ENCODE results near the gene ABCC4.

DNA sequence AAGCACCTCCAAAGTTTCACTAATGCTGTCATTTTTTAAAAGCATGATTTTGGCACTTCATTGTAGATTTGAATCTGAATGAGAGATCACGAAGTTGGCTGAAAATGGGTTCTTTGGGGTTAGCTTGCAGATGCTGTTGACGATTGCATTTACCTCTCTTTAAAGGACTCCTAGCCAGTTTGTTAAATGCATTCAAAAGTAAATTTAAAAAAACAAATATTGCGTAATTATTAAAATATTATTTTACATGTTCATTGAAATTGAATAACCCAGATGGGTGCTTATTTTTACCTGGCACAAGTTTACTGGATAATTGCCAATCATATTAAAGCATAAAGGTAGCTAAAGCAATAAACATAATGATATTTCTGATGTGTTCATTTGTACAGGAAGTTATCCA is 172.2 kb downstream of the ABCC4 start:
- TF ChIP-seq, protein P1, sequence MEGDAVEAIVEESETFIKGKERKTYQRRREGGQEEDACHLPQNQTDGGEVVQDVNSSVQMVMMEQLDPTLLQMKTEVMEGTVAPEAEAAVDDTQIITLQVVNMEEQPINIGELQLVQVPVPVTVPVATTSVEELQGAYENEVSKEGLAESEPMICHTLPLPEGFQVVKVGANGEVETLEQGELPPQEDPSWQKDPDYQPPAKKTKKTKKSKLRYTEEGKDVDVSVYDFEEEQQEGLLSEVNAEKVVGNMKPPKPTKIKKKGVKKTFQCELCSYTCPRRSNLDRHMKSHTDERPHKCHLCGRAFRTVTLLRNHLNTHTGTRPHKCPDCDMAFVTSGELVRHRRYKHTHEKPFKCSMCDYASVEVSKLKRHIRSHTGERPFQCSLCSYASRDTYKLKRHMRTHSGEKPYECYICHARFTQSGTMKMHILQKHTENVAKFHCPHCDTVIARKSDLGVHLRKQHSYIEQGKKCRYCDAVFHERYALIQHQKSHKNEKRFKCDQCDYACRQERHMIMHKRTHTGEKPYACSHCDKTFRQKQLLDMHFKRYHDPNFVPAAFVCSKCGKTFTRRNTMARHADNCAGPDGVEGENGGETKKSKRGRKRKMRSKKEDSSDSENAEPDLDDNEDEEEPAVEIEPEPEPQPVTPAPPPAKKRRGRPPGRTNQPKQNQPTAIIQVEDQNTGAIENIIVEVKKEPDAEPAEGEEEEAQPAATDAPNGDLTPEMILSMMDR (conservative IDR thresholded peaks at IDR 0.05 in 1 of 2, IDR thresholded peaks at IDR 0.05 in 1 of 2; ENCODE audit: low read depth in 1 of 2, low read length in 2 of 2): no peak
- TF ChIP-seq EZH2 (IDR thresholded peaks at IDR 0.05; ENCODE audit: low read length, missing control alignments): no peak
